Nephron (organoid): ENCODE measurements around the gene C3.

Experiments
- H3K27ac Mint-ChIP-seq, 3 experiments: 2 replicates each; pipeline ENCODE4 v1.8.0; 2020; ENCODE audit warnings: mixed read lengths in 3 of 3, mild to moderate bottlenecking in 2 of 3, moderate library complexity in 1 of 3
- H3K27me3 Mint-ChIP-seq: 2 replicates; pipeline ENCODE4 v1.8.0; 2021; ENCODE audit warnings: low read depth, mild to moderate bottlenecking, moderate library complexity, mixed read lengths
- H3K36me3 Mint-ChIP-seq: 2 replicates; pipeline ENCODE4 v1.8.0; 2020; ENCODE audit warnings: low read depth, mixed read lengths
- H3K4me1 Mint-ChIP-seq: 2 replicates; pipeline ENCODE4 v1.8.0; 2020; ENCODE audit warnings: mixed read lengths
- H3K4me3 Mint-ChIP-seq, 3 experiments: 2 replicates each; pipeline ENCODE4 v1.8.0; 2020; ENCODE audit warnings: mild to moderate bottlenecking in 3 of 3, mixed read lengths in 3 of 3, moderate library complexity in 2 of 3
- H3K9me3 Mint-ChIP-seq: 2 replicates; pipeline ENCODE4 v1.8.0; 2020; ENCODE audit warnings: mixed read lengths
- TF ChIP-seq, protein P1 (sequence below), 3 experiments: fragments of 200-600 bp; sonication (generic); IDR thresholded peaks; one replicate each; pipeline ENCODE4 v1.5.0; 2021; ENCODE audit warnings: antibody characterized with exemption in 3 of 3; ENCODE audit not compliant: unreplicated experiment in 3 of 3

The C3 gene

DNA sequence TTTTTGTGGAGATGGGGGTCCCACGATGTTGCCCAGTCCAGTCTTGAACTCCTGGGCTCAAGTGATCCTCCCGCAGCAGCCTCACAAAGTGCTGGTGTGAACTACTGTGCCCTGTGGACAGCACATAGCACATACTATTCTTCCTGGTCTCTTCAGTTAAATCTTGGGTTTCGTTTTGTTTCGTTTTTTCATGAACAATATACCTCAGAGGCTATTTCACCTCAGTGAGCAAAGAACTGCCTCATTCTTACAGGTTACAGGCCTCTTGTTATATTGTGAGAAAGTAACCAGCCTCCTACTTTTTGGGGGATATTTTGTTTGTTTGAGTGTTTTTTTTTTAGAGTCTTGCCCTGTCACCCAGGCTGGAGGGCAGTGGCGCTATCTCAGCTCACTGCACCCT lies 1.3 kb upstream of the C3 start:
- Mint-ChIP-seq H3K27me3 (peaks cover 9% of the 10 kb centered on the region), H3K27ac (peak overlapping the region; percentile 9 to 47 (median 18)), H3K4me1 (peaks cover 11% of the 10 kb centered on the region), H3K9me3 (peaks cover 5% of the 10 kb centered on the region), H3K4me3 (no peak overlapping the region), H3K36me3 (peaks cover 6% of the 10 kb centered on the region)
- TF ChIP-seq, protein P1, sequence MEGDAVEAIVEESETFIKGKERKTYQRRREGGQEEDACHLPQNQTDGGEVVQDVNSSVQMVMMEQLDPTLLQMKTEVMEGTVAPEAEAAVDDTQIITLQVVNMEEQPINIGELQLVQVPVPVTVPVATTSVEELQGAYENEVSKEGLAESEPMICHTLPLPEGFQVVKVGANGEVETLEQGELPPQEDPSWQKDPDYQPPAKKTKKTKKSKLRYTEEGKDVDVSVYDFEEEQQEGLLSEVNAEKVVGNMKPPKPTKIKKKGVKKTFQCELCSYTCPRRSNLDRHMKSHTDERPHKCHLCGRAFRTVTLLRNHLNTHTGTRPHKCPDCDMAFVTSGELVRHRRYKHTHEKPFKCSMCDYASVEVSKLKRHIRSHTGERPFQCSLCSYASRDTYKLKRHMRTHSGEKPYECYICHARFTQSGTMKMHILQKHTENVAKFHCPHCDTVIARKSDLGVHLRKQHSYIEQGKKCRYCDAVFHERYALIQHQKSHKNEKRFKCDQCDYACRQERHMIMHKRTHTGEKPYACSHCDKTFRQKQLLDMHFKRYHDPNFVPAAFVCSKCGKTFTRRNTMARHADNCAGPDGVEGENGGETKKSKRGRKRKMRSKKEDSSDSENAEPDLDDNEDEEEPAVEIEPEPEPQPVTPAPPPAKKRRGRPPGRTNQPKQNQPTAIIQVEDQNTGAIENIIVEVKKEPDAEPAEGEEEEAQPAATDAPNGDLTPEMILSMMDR (IDR thresholded peaks at IDR 0.05; ENCODE audit: unreplicated experiment in 3 of 3) = no peak

DNA sequence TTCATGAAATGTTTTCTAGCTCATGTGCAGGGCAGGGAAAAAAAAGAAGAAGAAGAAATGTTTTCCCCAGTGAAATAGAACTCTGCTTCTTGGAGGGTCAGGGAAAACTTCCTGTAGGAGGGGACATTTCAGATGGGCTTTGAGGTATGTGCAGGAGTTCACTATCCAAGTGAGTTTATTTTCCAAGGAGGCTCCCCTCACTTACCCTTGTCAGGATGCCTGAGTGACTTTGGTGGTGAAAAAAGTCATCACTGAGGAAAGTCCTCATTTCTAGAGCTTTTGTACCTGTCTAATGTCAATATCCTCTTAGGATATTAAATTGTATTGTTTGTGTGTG lies 656 bp upstream of the C3 start:
- peaks cover 11% of the 10 kb centered on the region for H3K4me1 Mint-ChIP-seq
- peaks cover 6% of the 10 kb centered on the region for H3K36me3 Mint-ChIP-seq
- peak overlapping the region; percentile 27 to 70 (median 46) for H3K27ac Mint-ChIP-seq
- H3K9me3 Mint-ChIP-seq = peaks cover 5% of the 10 kb centered on the region
- H3K27me3 Mint-ChIP-seq = peaks cover 16% of the 10 kb centered on the region
- TF ChIP-seq, protein P1 (IDR thresholded peaks at IDR 0.05; ENCODE audit: unreplicated experiment in 3 of 3) = no peak
- H3K4me3 Mint-ChIP-seq = no peak overlapping the region

DNA sequence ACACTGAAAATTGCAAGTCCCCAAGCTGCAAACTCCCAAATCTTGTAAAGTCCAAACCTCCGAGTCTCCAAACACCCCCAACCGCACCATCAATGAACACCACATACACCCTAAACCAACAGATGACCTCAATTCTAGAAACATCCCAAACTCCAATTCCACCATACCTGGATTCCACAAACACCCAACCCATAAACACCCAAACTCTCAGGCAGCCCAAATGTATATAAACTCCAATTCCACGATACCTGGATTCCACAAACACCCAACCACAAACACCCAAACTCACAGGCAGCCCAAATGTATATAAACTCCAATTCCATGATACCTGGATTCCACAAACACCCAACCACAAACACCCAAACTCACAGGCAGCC lies 470 bp downstream of the C3 start:
- peaks cover 6% of the 10 kb centered on the region for H3K36me3 Mint-ChIP-seq
- H3K27ac Mint-ChIP-seq = no peak overlapping the region
- TF ChIP-seq, protein P1 (IDR thresholded peaks at IDR 0.05; ENCODE audit: unreplicated experiment in 3 of 3) = no peak
- H3K9me3 Mint-ChIP-seq = peaks cover 5% of the 10 kb centered on the region
- peaks cover 11% of the 10 kb centered on the region for H3K4me1 Mint-ChIP-seq
- no peak overlapping the region for H3K4me3 Mint-ChIP-seq
- peaks cover 16% of the 10 kb centered on the region for H3K27me3 Mint-ChIP-seq

DNA sequence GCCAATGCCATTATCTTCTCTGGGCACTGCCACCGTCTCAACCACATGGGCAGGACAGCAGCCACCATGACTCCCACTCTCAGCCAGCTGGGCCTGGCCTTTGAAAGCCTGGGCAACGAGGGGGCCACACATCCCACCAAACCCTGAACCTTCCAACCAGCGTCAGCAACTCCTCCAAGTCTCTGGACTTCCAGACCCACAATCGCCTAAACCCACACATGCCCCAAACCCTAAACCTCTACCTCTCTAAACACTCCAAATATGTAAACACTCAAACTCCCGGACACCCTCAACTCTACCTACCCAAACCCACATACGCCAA lies 949 bp downstream of the C3 start:
- Mint-ChIP-seq H3K36me3 (peaks cover 6% of the 10 kb centered on the region), H3K27me3 (peaks cover 16% of the 10 kb centered on the region), H3K9me3 (peaks cover 5% of the 10 kb centered on the region), H3K4me3 (no peak overlapping the region), H3K27ac (no peak overlapping the region), H3K4me1 (peaks cover 11% of the 10 kb centered on the region)
- TF ChIP-seq, protein P1 (IDR thresholded peaks at IDR 0.05; ENCODE audit: unreplicated experiment in 3 of 3) = no peak

DNA sequence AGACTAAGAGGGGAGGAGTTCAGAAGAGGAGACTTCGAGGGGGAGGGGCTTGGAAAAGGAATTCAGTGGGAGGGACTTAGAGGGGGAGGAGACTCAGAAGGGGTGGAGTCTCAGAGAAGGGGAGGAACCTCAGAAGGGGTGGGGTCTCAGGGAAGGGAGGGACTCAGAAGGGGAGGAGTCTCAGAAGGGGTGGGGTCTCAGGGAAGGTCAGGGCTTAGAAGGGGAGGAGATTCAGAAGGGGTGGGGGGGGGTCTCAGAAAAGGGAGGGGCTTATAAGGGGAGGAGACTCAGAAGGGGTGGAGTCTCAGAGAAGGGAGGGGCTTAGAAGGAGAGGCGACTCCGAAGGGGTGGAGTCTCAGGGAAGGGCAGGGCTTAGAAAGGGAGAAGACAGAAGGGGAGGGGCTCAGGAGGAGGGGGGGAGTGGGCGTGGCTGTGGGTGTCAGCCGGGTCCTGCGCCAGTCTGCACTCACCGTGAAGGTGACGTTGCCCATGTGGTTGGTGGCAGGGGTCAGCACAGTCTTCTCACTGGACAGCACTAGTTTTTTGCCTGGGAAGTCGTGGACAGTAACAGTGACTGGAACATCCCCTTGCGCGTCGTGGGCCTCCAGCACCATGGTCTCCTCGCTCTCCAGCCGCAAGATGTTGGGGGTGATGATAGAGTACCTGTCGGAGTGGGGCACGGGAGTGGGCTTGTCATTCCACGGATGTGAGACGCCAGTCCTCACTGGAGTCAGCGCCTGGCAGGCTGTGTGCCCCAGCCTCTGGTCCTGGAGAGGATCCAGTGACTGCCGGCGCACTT lies 1.5 kb downstream of the C3 start:
- Mint-ChIP-seq H3K27me3 (peaks cover 16% of the 10 kb centered on the region), H3K9me3 (peaks cover 5% of the 10 kb centered on the region), H3K4me3 (no peak overlapping the region), H3K36me3 (peaks cover 6% of the 10 kb centered on the region), H3K4me1 (peaks cover 11% of the 10 kb centered on the region), H3K27ac (no peak overlapping the region)
- TF ChIP-seq, protein P1 (IDR thresholded peaks at IDR 0.05; ENCODE audit: unreplicated experiment in 3 of 3) = no peak

DNA sequence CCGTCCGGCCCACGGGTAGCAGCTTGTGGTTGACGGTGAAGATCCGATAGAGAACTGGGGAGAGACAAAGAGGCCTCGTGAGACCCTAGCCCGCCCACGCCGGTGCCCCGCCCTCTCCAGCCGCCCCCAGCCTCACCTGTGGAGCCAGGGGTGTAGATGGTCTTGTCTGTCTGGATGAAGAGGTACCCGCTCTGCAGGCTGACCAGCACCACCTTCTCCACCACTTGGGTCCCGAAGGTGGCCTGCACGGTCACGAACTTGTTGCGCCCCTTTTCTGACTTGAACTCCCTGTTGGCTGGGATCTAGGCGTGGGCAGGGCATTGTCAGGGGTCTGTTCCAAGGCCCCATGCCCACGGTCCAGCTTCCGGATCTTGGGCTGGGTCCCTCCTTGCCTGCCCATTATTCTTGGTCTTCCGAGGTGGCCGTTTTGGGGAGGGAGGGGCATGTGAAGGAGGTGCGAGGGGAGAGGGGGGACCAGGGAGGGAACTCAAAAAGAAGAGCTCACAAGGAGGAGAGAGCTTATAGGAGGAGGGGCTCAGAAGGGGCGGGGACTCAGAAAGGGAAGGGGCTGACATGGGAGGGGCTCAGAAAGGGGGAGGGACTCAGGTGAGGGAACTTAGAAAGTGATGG lies 2.2 kb downstream of the C3 start:
- peaks cover 6% of the 10 kb centered on the region for H3K36me3 Mint-ChIP-seq
- H3K9me3 Mint-ChIP-seq = peaks cover 5% of the 10 kb centered on the region
- peaks cover 9% of the 10 kb centered on the region for H3K4me1 Mint-ChIP-seq
- H3K27me3 Mint-ChIP-seq = peaks cover 16% of the 10 kb centered on the region
- no peak overlapping the region for H3K27ac Mint-ChIP-seq
- TF ChIP-seq, protein P1 (IDR thresholded peaks at IDR 0.05; ENCODE audit: unreplicated experiment in 3 of 3) = no peak
- no peak overlapping the region for H3K4me3 Mint-ChIP-seq
